Measurements from ENCODE around the gene AS3MT.
A peak's percentile ranks its signal among the peaks of the same experiment; 100 is the strongest.
"Not testable (repeated sequence)": the region's sequence is repeated elsewhere in the genome, so short reads cannot be mapped to it uniquely, and the experiment has no call there.

AS3MT gene

DNA sequence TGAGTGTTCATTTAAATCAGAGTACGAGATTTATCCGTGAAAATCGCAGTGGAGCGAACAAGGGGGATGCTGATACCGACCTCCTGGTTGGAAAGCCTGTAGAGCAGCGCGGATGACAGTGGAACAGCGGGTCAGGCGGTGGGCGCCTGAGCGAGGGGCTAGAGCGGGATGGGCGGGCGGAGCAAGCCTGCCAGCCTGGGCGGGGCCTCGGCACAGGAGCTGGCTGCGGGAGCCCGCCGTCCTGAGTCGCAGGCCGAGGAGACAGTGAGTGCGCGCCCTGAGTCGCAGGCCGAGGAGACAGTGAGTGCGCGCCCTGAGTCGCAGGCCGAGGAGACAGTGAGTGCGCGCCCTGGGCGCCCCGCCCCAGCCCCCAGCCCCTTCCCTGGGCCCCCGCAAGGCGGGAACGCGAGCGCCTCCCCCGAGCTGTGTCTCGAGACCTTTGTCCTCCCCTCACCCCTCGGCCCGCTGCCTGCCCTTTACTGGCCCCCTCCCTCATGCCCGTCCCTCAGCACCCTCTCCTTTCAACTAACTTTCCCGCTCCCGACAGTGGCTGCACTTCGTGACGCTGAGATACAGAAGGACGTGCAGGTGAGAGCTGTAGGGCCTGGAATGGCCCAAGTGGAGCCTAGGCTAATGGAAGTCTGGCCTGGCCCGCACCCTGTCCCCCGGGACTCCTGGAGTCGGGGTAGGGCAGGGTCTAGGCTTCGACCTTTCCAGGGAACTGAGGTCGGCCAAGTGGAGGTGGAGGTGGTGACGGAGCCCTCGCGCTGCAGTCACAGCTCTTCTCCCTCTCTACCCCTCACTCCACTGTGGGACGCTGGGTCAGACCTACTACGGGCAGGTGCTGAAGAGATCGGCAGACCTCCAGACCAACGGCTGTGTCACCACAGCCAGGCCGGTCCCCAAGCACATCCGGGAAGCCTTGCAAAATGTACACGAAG is at the start of gene AS3MT:
TSS of gene AS3MT (plus strand) at position 213 of the 941 bp plus-strand sequence. CDS start at position 336, 123 bp downstream.
- DNase-seq (ENCODE audit: low read depth) = peak; percentile 9

GRCh38 chr10:102820008-102820407 is 49.3 kb upstream of the AS3MT start:
- not testable (repeated sequence) for DNase-seq (ENCODE audit: low read depth)

DNA sequence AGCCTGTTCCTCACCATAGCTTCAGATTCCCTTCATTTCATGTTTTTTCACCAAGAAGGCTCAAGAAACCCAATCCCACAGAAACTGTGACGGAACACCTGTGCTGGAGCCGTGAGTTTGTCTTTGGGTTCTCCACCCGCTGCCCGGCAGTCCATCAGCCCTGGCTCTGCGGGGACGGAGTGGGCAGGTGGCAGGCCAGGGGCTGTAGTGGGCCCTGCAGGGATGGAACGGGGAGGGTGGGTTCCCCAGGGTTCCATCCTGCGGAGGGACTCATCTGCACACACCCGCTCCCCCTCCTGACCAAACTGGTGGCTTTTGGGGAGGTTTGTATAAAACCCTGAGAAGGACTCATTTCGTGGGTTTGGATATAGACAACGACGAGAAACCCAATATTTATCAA is 47.0 kb upstream of the AS3MT start:
- DNase-seq (ENCODE audit: low read depth) = no peak

GRCh38 chr10:102824664-102825063 is 44.6 kb upstream of the AS3MT start:
- no peak for DNase-seq (ENCODE audit: low read depth)

GRCh38 chr10:102826148-102826796 is 43.0 kb upstream of the AS3MT start:
- no peak for DNase-seq (ENCODE audit: low read depth)

DNA sequence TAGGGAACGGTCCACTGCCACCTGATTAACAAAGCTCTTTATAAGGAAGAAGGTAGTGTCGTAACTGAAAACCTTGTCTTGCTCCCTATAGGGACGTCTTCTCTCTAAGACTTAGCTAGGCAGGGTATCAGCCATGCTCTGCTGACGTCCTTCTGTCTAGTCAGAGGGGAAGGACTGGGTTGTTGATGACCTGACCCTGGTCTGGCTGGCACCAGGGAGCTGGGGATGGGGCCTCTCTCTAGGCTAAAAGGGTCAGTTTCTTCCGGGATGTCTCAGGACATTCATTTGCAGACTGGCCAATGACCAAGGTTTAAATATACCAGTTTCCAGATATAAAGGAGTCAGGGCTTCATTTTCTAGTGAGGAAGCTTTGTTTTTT is 41.7 kb upstream of the AS3MT start:
- no peak for DNase-seq (ENCODE audit: low read depth)

GRCh38 chr10:102831322-102832071 is 37.8 kb upstream of the AS3MT start:
- no peak for DNase-seq (ENCODE audit: low read depth)

DNA sequence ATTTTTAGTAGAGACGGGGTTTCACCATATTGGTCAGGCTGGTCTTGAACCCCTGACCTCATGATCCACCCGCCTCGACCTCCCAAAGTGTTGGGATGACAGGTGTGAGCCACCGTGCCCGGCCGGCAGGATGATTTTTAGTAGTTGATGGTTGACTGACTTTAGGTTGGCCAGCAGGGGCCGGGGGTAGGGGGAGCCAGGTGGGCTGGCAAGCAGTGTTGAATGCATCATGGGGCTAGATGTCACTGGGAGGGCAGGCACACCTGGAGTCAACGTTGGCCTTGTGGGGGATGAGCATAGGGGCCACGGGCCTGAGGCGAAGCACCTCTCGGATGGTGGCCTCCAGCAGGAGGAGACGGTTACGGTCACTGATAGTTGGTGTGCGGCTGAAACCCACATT is 37.0 kb upstream of the AS3MT start:
- DNase-seq (ENCODE audit: low read depth) = no peak

GRCh38 chr10:102832987-102833386 is 36.3 kb upstream of the AS3MT start:
- DNase-seq (ENCODE audit: low read depth) = no peak

- DNase-seq (ENCODE audit: low read depth) = no peak
These were observed 35.1 kb upstream of the AS3MT start for GRCh38 chr10:102834143-102834542.

DNA sequence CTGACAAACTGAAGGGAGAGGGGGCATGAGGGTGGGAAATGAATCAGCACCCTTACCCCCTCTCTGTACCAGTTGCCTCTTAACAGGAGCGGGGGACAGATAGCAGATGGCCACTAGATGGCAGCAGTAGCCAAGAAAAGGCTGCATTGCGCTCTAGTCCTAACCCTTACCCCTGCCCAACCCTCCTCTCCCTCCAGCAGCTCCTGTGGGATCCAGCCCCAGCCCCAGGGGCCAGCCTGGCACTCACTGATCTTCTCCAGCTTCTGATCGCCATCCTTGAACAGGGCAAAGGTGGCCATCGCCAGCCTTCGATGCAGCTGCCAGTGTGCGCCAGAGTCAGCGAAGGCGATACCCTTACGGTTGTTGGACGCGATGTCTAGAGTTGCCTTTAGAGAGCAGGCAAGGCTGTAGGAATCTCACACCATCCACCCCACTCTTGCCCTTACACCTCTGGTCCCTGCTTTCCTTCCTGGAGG is 34.2 kb upstream of the AS3MT start:
- peak; percentile 67 for DNase-seq (ENCODE audit: low read depth)

- peak; percentile 50 for DNase-seq (ENCODE audit: low read depth)
These were observed 32.0 kb upstream of the AS3MT start, which contains the start of gene CYP17A1 for GRCh38 chr10:102837230-102837721. CYP17A1 (minus strand) TSS chr10:102837413; CDS start chr10:102837361, 52 bp downstream.

- not testable (repeated sequence) for DNase-seq (ENCODE audit: low read depth)
These were observed 30.9 kb upstream of the AS3MT start for GRCh38 chr10:102838276-102838927.

DNA sequence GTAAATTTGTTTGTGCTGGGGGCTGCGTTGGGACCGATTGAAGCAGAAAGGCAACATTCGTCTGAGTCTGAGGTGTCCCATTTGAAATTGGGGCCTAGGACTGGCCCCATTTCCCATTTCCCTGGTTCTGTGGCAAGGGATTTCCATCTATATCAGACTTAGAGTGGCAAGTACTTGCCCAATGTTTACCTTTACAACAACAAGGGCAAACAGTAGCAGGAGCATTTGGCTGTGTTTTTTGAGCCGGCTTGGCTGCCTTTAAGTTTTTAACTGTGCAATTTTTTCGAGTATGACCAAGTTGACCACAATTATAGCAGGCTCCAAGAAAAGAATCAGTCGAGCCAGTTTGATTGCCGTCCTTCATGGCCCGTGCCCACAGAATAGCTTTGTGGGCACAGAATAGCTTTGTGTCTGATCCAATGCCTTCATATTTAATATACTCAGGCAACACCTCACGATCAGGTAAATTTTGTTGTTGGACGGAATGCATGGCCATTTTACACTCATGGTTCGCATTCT is 27.4 kb upstream of the AS3MT start:
- no peak for DNase-seq (ENCODE audit: low read depth)

DNA sequence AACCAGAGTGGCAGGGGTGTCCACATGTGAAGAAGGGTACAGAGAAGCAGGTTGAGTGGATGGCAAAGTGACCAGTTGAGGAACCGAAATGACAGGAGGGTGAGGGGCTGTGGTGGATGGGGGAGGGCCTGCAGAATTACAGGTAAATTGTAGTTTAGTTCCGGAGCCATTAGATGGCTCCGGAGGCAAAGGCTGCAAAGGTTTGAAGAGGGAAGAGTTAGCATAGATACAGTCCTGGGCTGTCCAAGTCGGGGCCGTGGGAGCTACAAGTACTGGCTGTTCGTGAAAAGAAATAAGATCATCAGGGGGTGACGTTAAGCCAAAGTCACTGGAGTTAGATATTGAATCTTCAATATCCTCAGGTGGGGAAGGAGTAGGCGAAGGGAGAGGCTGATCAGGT is 26.1 kb upstream of the AS3MT start:
- not testable (repeated sequence) for DNase-seq (ENCODE audit: low read depth)

GRCh38 chr10:102844190-102844776 is 25.0 kb upstream of the AS3MT start:
- DNase-seq (ENCODE audit: low read depth) = not testable (repeated sequence)

- DNase-seq (ENCODE audit: low read depth) = no peak
These were observed 23.8 kb upstream of the AS3MT start for GRCh38 chr10:102845352-102845902.

GRCh38 chr10:102850025-102850518 is 19.2 kb upstream of the AS3MT start:
- no peak for DNase-seq (ENCODE audit: low read depth)

- not testable (repeated sequence) for DNase-seq (ENCODE audit: low read depth)
These were observed 16.0 kb upstream of the AS3MT start for GRCh38 chr10:102853237-102853636.

DNA sequence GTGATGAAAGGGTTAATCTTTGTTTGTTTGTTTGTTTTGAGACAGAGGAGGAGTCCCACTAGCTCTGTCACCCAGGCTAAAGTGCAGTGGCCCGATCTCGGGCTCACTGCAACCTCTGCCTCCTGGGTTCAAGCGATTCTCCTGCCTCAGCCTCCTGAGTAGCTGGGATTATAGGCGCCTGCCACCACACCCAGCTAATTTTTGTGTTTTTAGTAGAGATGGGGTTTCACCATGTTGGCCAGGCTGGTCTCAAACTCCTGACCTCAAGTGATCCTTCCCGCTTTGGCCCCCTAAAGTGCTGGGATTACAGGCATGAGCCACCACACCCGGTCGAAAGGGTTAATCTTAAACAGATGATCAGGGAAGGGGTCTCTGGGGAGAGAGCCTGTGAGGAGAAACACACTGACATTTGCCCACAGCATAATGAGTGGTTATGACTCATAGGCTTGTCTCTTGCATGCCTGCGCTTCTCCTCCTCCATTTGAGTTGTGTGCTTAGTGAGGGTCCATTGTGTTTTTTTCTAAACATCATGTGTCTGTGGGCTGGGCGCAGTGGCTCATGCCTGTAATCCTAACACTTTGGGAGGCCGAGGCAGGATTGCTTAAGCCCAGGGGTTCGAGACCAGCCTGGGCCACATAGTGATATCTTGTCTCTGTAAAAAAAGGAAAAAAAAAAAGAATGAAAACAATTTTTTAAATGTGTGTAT is 13.4 kb upstream of the AS3MT start:
- peak; percentile 96 for DNase-seq (ENCODE audit: low read depth)
